Renal cortical epithelial cell (primary cell): ENCODE results near the gene ITGA2B. TPM values are rescaled to one million over a fixed set of nuclear protein-coding genes. Genes with fewer than 3 reads are reported as not detected.
"Not testable (repeated sequence)": the region's sequence is repeated elsewhere in the genome, so short reads cannot be mapped to it uniquely, and the experiment has no call there.

Experiments used
- DNase-seq: peaks from one replicate; pipeline ENCODE4 v3.0.0-alpha.2; 2011; ENCODE audit warnings: low read depth
- total RNA-seq: library from RNA; depleted of rRNA; stranded (reverse); fragments of >200 nt; gene quantifications from 2 replicates; pipeline ENCODE4 v1.2.3, GENCODE V29; 2014

The ITGA2B gene
- total RNA-seq, 1 donor from 2014 or later, result 0.60 TPM

- not testable (repeated sequence) for DNase-seq
Measured at GRCh38 chr17:44368391-44369243, 20.8 kb downstream of the ITGA2B start.

GRCh38 chr17:44367231-44367979 lies 22.0 kb downstream of the ITGA2B start:
- DNase-seq, result peak; percentile 13

GRCh38 chr17:44365051-44365450 lies 24.4 kb downstream of the ITGA2B start:
- not testable (repeated sequence) for DNase-seq

- DNase-seq, result no peak
Measured at GRCh38 chr17:44363613-44364159, 25.8 kb downstream of the ITGA2B start, which contains the start of gene FAM171A2. FAM171A2 (minus strand) TSS chr17:44363853; CDS start chr17:44363714, 139 bp downstream.

GRCh38 chr17:44362949-44363612 lies 26.4 kb downstream of the ITGA2B start:
- DNase-seq, result no peak

- DNase-seq, result no peak
Measured at GRCh38 chr17:44362459-44362948, 26.9 kb downstream of the ITGA2B start.

GRCh38 chr17:44361292-44362260 lies 27.9 kb downstream of the ITGA2B start:
- no peak for DNase-seq

- peak; percentile 27 for DNase-seq
Measured at GRCh38 chr17:44360826-44361225, 28.6 kb downstream of the ITGA2B start.

GRCh38 chr17:44360144-44360533 lies 29.3 kb downstream of the ITGA2B start:
- no peak for DNase-seq

GRCh38 chr17:44359458-44360143 lies 29.8 kb downstream of the ITGA2B start:
- DNase-seq, result no peak

- no peak for DNase-seq
Measured at GRCh38 chr17:44359006-44359405, 30.4 kb downstream of the ITGA2B start.

GRCh38 chr17:44358066-44358465 lies 31.4 kb downstream of the ITGA2B start:
- DNase-seq, result no peak

- no peak for DNase-seq
Measured at GRCh38 chr17:44356241-44356640, 33.2 kb downstream of the ITGA2B start.

GRCh38 chr17:44355642-44356099 lies 33.8 kb downstream of the ITGA2B start:
- no peak for DNase-seq

- DNase-seq, result no peak
Measured at GRCh38 chr17:44354582-44355561, 34.6 kb downstream of the ITGA2B start.

GRCh38 chr17:44353672-44354331 lies 35.6 kb downstream of the ITGA2B start:
- DNase-seq, result no peak

- DNase-seq, result no peak
Measured at GRCh38 chr17:44352828-44353671, 36.4 kb downstream of the ITGA2B start.
